Measurements from ENCODE around the gene HK1.

GRCh38 chr10:69253171-69253570, 25.1 kb upstream of the HK1 start:
- TF ChIP-seq CTCF (IDR thresholded peaks at IDR 0.05; ENCODE audit: borderline replicate concordance, extremely low read depth, low read length, poor library complexity, severe bottlenecking), result no peak
- no peak for TF ChIP-seq EZH2 (IDR thresholded peaks at IDR 0.05; ENCODE audit: borderline replicate concordance, low read depth, low read length, severe bottlenecking)
